Measurements from ENCODE around the gene DAB2IP.

The DAB2IP gene

DNA sequence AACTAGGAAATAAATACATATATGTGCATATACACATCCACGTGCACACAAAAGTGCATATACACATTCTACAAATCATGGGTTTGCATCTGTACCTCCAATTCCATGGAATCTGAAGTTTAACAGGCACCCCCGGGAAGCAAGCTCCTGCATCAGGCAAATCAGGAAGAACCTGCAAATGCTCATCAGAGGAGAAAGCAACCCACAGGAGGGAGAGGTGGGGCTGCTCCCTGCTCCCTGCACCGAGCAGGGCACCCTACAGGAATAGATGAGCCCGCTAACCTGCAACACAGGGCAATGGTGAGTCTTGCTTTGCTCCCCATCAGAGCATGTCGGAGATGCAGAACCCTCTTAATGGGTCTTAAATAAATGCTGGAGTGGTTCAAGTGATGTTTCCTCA, 151.3 kb downstream of the DAB2IP start:
- Histone ChIP-seq H3K36me3 (replicated peaks in 1 of 2; ENCODE audit: control insufficient read depth in 2 of 2, insufficient read depth in 2 of 2, low read length in 2 of 2) (no peaks in the 10 kb centered on the region), H3K4ac (ENCODE audit: low read length) (no peak overlapping the region), H2BK12ac (ENCODE audit: low read length) (no peak overlapping the region), H3K27ac (replicated peaks; ENCODE audit: low read length) (no peak overlapping the region), H3K4me3 (ENCODE audit: low read length in 2 of 2) (no peak overlapping the region), H3K4me1 (ENCODE audit: control insufficient read depth in 2 of 2, insufficient read depth in 1 of 2, low read depth in 1 of 2, low read length in 2 of 2) (no peaks in the 10 kb centered on the region), H3K9ac (ENCODE audit: low read depth, low read length, poor library complexity) (no peak overlapping the region), H4K91ac (ENCODE audit: low read depth, low read length, poor library complexity) (no peak overlapping the region), H2BK5ac (ENCODE audit: low read length) (no peak overlapping the region), H3K79me1 (ENCODE audit: low read depth, low read length) (no peaks in the 10 kb centered on the region), H4K8ac (ENCODE audit: low read depth, low read length) (no peak overlapping the region), H2AFZ (ENCODE audit: low read length) (no peak overlapping the region), H2BK120ac (ENCODE audit: low read depth, low read length) (no peak overlapping the region), H2BK15ac (ENCODE audit: low read length) (no peak overlapping the region), H2AK5ac (ENCODE audit: low read depth, low read length) (no peak overlapping the region), H3K18ac (ENCODE audit: low read length) (no peak overlapping the region), H3K9me3 (replicated peaks in 1 of 2; ENCODE audit: control insufficient read depth in 2 of 2, insufficient read depth in 1 of 2, low read depth in 1 of 2, low read length in 2 of 2) (peaks cover 2 to 4% of the 10 kb centered on the region in 2 donors), H3K27me3 (ENCODE audit: control insufficient read depth in 3 of 3, insufficient read depth in 3 of 3, low read depth in 1 of 3, low read length in 3 of 3) (peaks cover 0 to 25% (median 2%) of the 10 kb centered on the region in 3 experiments), H3K4me2 (ENCODE audit: insufficient read depth, low read length, poor library complexity, severe bottlenecking) (no peak overlapping the region), H3K23ac (ENCODE audit: low read depth, low read length, poor library complexity) (no peak overlapping the region), H3K14ac (ENCODE audit: low read length) (no peak overlapping the region)
- no CpG with 5 or more reads among the region's 5 CpGs for WGBS, 2 donors (ENCODE audit: extremely low coverage in 2 of 2, insufficient read length in 2 of 2, insufficient replicate concordance in 1 of 2)
- DNase-seq (ENCODE audit: low spot score) = no peak

DNA sequence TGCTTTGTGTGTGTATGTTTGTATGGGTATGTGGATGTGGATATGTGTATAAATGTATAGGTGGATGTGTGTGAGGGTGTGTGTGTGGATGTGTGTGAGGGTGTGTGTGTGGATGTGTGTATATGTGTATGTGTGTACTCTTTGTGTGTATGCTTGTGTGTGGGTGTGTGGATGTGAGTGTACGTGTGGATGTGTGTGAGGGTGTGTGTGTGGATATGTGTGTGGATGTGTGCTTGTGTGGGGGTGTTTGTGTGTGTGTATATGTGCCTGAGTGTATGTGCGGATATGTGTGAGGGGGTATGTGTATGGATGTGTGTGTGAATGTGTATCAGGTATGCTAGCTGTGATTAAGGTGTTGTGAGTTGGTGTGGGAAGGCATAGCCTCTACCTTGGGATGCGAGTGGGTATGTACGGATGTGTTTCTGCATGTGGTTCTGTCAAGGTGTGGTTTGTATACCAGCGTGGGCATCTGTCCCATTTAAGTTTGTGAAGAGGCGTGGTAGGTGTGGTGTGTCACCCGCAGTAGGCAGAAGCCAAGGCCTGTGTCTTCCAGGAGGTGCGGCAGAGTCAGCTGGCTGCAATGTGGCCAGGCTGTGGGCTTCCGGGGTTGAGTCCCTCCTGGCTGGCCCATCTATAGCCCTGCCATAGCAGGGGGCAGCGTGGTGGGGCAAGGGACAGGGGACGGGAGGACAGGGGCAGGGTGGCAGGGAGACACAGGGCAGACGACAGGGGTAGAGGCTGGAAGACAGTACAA, 155.8 kb downstream of the DAB2IP start:
- Histone ChIP-seq H3K27ac (replicated peaks; ENCODE audit: low read length) (no peak overlapping the region), H3K4me1 (ENCODE audit: control insufficient read depth in 2 of 2, insufficient read depth in 1 of 2, low read depth in 1 of 2, low read length in 2 of 2) (peaks cover 0 to 2% of the 10 kb centered on the region in 2 donors)
- WGBS, 2 donors (ENCODE audit: extremely low coverage in 2 of 2, insufficient read length in 2 of 2, insufficient replicate concordance in 1 of 2) = 100% methylated on average over 1 of the region's 12 CpGs; no CpG with 5 or more reads in 1 of the 2 donors

DNA sequence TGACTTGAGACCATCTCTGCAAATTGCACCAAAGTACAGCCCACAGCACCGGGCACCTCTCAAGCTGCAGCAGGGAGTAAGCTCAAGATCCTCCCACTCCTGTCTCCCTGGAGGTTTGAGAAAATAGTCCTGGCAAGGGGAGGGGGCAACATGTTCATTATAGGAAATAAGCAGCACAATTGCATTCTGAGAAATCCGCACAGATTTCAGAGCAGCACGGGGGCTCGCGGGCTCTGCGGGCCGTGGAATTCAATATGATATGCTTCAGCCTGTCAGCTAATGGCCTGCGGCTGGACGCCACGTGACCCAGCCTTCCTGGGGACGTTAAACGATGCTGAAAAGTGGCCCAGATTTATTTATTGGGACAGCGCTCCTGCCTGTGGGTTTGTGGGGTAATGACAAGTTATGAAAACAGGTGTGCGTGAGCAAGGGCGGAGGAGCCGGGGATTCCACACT, 156.4 kb downstream of the DAB2IP start:
- Histone ChIP-seq H3K4me2 (ENCODE audit: insufficient read depth, low read length, poor library complexity, severe bottlenecking) (no peak overlapping the region), H3K4ac (ENCODE audit: low read length) (no peak overlapping the region), H4K91ac (ENCODE audit: low read depth, low read length, poor library complexity) (no peak overlapping the region), H3K9me3 (replicated peaks in 1 of 2; ENCODE audit: control insufficient read depth in 2 of 2, insufficient read depth in 1 of 2, low read depth in 1 of 2, low read length in 2 of 2) (peaks cover 2 to 4% of the 10 kb centered on the region in 2 donors), H3K23ac (ENCODE audit: low read depth, low read length, poor library complexity) (no peak overlapping the region), H3K18ac (ENCODE audit: low read length) (peak overlapping the region; percentile 58), H2BK12ac (ENCODE audit: low read length) (no peak overlapping the region), H3K4me1 (ENCODE audit: control insufficient read depth in 2 of 2, insufficient read depth in 1 of 2, low read depth in 1 of 2, low read length in 2 of 2) (peaks cover 0 to 6% of the 10 kb centered on the region in 2 donors), H4K8ac (ENCODE audit: low read depth, low read length) (no peak overlapping the region), H3K9ac (ENCODE audit: low read depth, low read length, poor library complexity) (peak overlapping the region; percentile 36), H2AFZ (ENCODE audit: low read length) (no peak overlapping the region), H3K27ac (replicated peaks; ENCODE audit: low read length) (no peak overlapping the region), H2BK15ac (ENCODE audit: low read length) (no peak overlapping the region), H2BK120ac (ENCODE audit: low read depth, low read length) (no peak overlapping the region), H2AK5ac (ENCODE audit: low read depth, low read length) (no peak overlapping the region), H2BK5ac (ENCODE audit: low read length) (no peak overlapping the region), H3K27me3 (ENCODE audit: control insufficient read depth in 3 of 3, insufficient read depth in 3 of 3, low read depth in 1 of 3, low read length in 3 of 3) (peaks cover 0 to 30% (median 2%) of the 10 kb centered on the region in 3 experiments), H3K4me3 (ENCODE audit: low read length in 2 of 2) (no peak overlapping the region), H3K14ac (ENCODE audit: low read length) (peak overlapping the region; percentile 5), H3K36me3 (replicated peaks in 1 of 2; ENCODE audit: control insufficient read depth in 2 of 2, insufficient read depth in 2 of 2, low read length in 2 of 2) (no peaks in the 10 kb centered on the region), H3K79me1 (ENCODE audit: low read depth, low read length) (no peaks in the 10 kb centered on the region)
- WGBS, 2 donors (ENCODE audit: extremely low coverage in 2 of 2, insufficient read length in 2 of 2, insufficient replicate concordance in 1 of 2) = no CpG with 5 or more reads among the region's 16 CpGs
- no peak for DNase-seq (ENCODE audit: low spot score)

More for the DNA sequence above, 155.8 kb downstream of the DAB2IP start:
- no peak overlapping the region for H4K8ac ChIP-seq (ENCODE audit: low read depth, low read length)
- H3K9ac ChIP-seq (ENCODE audit: low read depth, low read length, poor library complexity) = peak overlapping the region; percentile 36
- no peak overlapping the region for H2BK15ac ChIP-seq (ENCODE audit: low read length)
- H2AFZ ChIP-seq (ENCODE audit: low read length) = no peak overlapping the region
- no peak overlapping the region for H3K4ac ChIP-seq (ENCODE audit: low read length)
- peaks cover 2 to 4% of the 10 kb centered on the region in 2 donors for H3K9me3 ChIP-seq (replicated peaks in 1 of 2; ENCODE audit: control insufficient read depth in 2 of 2, insufficient read depth in 1 of 2, low read depth in 1 of 2, low read length in 2 of 2)
- H4K91ac ChIP-seq (ENCODE audit: low read depth, low read length, poor library complexity) = no peak overlapping the region
- no peak overlapping the region for H2BK120ac ChIP-seq (ENCODE audit: low read depth, low read length)
- no peak overlapping the region for H2AK5ac ChIP-seq (ENCODE audit: low read depth, low read length)
- no peak overlapping the region for H3K23ac ChIP-seq (ENCODE audit: low read depth, low read length, poor library complexity)
- no peaks in the 10 kb centered on the region for H3K79me1 ChIP-seq (ENCODE audit: low read depth, low read length)
- H2BK5ac ChIP-seq (ENCODE audit: low read length) = no peak overlapping the region
- H3K27me3 ChIP-seq (ENCODE audit: control insufficient read depth in 3 of 3, insufficient read depth in 3 of 3, low read depth in 1 of 3, low read length in 3 of 3) = peaks cover 0 to 30% (median 2%) of the 10 kb centered on the region in 3 experiments
- no peak overlapping the region for H3K4me2 ChIP-seq (ENCODE audit: insufficient read depth, low read length, poor library complexity, severe bottlenecking)
- no peaks in the 10 kb centered on the region for H3K36me3 ChIP-seq (replicated peaks in 1 of 2; ENCODE audit: control insufficient read depth in 2 of 2, insufficient read depth in 2 of 2, low read length in 2 of 2)
- peak overlapping the region in 1 of 2 donors; percentile 3 for H3K4me3 ChIP-seq (ENCODE audit: low read length in 2 of 2)
- H3K18ac ChIP-seq (ENCODE audit: low read length) = peak overlapping the region; percentile 58
- no peak for DNase-seq (ENCODE audit: low spot score)
- peak overlapping the region; percentile 5 for H3K14ac ChIP-seq (ENCODE audit: low read length)
- no peak overlapping the region for H2BK12ac ChIP-seq (ENCODE audit: low read length)

DNA sequence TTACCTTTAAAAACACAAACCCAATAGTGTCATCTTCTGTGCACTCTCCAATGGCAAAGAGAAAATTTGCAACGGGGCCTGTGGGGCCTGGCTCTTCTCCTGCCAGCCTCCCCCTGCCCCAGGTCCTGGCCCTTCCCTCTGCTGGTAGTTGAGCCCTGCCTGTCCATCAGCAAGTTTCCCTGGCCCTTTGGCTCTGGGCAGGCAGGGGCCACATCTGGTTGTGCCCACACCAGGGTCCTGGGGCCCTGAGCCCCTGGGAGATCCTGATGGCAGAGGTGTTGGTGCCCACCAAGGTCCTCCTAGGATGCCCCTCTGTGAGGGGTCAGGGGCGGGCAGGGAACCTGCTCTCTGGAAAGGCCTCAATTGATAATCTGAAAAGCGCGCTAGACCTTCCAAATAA, 157.3 kb downstream of the DAB2IP start:
- DNase-seq (ENCODE audit: low spot score) = no peak
- H3K14ac ChIP-seq (ENCODE audit: low read length) = no peak overlapping the region
- no peaks in the 10 kb centered on the region for H3K36me3 ChIP-seq (replicated peaks in 1 of 2; ENCODE audit: control insufficient read depth in 2 of 2, insufficient read depth in 2 of 2, low read length in 2 of 2)
- H2BK12ac ChIP-seq (ENCODE audit: low read length) = no peak overlapping the region
- H3K4me1 ChIP-seq (ENCODE audit: control insufficient read depth in 2 of 2, insufficient read depth in 1 of 2, low read depth in 1 of 2, low read length in 2 of 2) = peaks cover 0 to 9% of the 10 kb centered on the region in 2 donors
- H3K9me3 ChIP-seq (replicated peaks in 1 of 2; ENCODE audit: control insufficient read depth in 2 of 2, insufficient read depth in 1 of 2, low read depth in 1 of 2, low read length in 2 of 2) = peaks cover 2 to 4% of the 10 kb centered on the region in 2 donors
- H3K79me1 ChIP-seq (ENCODE audit: low read depth, low read length) = no peaks in the 10 kb centered on the region
- no peak overlapping the region for H3K23ac ChIP-seq (ENCODE audit: low read depth, low read length, poor library complexity)
- H2AK5ac ChIP-seq (ENCODE audit: low read depth, low read length) = no peak overlapping the region
- no peak overlapping the region for H3K4me2 ChIP-seq (ENCODE audit: insufficient read depth, low read length, poor library complexity, severe bottlenecking)
- no peak overlapping the region for H3K4ac ChIP-seq (ENCODE audit: low read length)
- no peak overlapping the region for H2AFZ ChIP-seq (ENCODE audit: low read length)
- no peak overlapping the region for H2BK120ac ChIP-seq (ENCODE audit: low read depth, low read length)
- WGBS, 2 donors (ENCODE audit: extremely low coverage in 2 of 2, insufficient read length in 2 of 2, insufficient replicate concordance in 1 of 2) = no CpG with 5 or more reads among the region's 4 CpGs
- H3K27ac ChIP-seq (replicated peaks; ENCODE audit: low read length) = no peak overlapping the region
- no peak overlapping the region for H3K9ac ChIP-seq (ENCODE audit: low read depth, low read length, poor library complexity)
- H3K18ac ChIP-seq (ENCODE audit: low read length) = no peak overlapping the region
- no peak overlapping the region for H2BK5ac ChIP-seq (ENCODE audit: low read length)
- H3K4me3 ChIP-seq (ENCODE audit: low read length in 2 of 2) = no peak overlapping the region
- no peak overlapping the region for H4K8ac ChIP-seq (ENCODE audit: low read depth, low read length)
- peaks cover 0 to 27% (median 2%) of the 10 kb centered on the region in 3 experiments for H3K27me3 ChIP-seq (ENCODE audit: control insufficient read depth in 3 of 3, insufficient read depth in 3 of 3, low read depth in 1 of 3, low read length in 3 of 3)
- H4K91ac ChIP-seq (ENCODE audit: low read depth, low read length, poor library complexity) = no peak overlapping the region
- H2BK15ac ChIP-seq (ENCODE audit: low read length) = no peak overlapping the region
